SK-N-SH treated with all-trans-retinoic acid at 6 μM for 48 hours (cell line): Measurements from ENCODE around the gene PGAP1.

Experiments used
- BACH2 ChIP-seq: fragments of 250-450 bp; sonication (Bioruptor Pico); IDR thresholded peaks from 2 replicates; pipeline ENCODE4 v1.9.0; 2021; ENCODE audit warnings: mild to moderate bottlenecking, borderline replicate concordance
- CSDC2 ChIP-seq: fragments of 250-450 bp; sonication (Bioruptor Pico); IDR thresholded peaks from 2 replicates; pipeline ENCODE4 v1.5.0; 2020; ENCODE audit warnings: mild to moderate bottlenecking, moderate library complexity
- TF ChIP-seq, protein P1 (sequence below): fragments of 250-450 bp; sonication (Bioruptor Pico); IDR thresholded peaks from 2 replicates; pipeline ENCODE4 v1.5.1; 2020; ENCODE audit warnings: low read depth, mild to moderate bottlenecking, moderate library complexity
- TF ChIP-seq, protein P2 (sequence below): fragments of 250-450 bp; sonication (Bioruptor Pico); IDR thresholded peaks from 2 replicates; pipeline ENCODE4 v1.8.0; 2020; ENCODE audit warnings: mild to moderate bottlenecking, moderate library complexity, borderline replicate concordance

GRCh38 chr2:196925051-196925767 lies 1.3 kb downstream of the PGAP1 start:
- TF ChIP-seq, protein P1, sequence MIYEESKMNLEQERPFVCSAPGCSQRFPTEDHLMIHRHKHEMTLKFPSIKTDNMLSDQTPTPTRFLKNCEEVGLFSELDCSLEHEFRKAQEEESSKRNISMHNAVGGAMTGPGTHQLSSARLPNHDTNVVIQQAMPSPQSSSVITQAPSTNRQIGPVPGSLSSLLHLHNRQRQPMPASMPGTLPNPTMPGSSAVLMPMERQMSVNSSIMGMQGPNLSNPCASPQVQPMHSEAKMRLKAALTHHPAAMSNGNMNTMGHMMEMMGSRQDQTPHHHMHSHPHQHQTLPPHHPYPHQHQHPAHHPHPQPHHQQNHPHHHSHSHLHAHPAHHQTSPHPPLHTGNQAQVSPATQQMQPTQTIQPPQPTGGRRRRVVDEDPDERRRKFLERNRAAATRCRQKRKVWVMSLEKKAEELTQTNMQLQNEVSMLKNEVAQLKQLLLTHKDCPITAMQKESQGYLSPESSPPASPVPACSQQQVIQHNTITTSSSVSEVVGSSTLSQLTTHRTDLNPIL (CRISPR knock-in tag), result no peak
- TF ChIP-seq, protein P2, sequence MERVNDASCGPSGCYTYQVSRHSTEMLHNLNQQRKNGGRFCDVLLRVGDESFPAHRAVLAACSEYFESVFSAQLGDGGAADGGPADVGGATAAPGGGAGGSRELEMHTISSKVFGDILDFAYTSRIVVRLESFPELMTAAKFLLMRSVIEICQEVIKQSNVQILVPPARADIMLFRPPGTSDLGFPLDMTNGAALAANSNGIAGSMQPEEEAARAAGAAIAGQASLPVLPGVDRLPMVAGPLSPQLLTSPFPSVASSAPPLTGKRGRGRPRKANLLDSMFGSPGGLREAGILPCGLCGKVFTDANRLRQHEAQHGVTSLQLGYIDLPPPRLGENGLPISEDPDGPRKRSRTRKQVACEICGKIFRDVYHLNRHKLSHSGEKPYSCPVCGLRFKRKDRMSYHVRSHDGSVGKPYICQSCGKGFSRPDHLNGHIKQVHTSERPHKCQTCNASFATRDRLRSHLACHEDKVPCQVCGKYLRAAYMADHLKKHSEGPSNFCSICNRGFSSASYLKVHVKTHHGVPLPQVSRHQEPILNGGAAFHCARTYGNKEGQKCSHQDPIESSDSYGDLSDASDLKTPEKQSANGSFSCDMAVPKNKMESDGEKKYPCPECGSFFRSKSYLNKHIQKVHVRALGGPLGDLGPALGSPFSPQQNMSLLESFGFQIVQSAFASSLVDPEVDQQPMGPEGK (CRISPR knock-in tag), result no peak
- TF ChIP-seq BACH2 (no peak), CSDC2 (CRISPR knock-in tag) (no peak)
